WTC11 (cell line): ENCODE data around the gene HCST. TPM values are rescaled to one million over a fixed set of nuclear protein-coding genes. Genes with fewer than 3 reads are reported as not detected.

Source experiments
- ATAC-seq: fragments of 200-7000 bp; cut with Tn5 transposase; 2 replicates; pipeline ENCODE4 v1.10.0; 2021; ENCODE audit warnings: mild to moderate bottlenecking, moderate library complexity
- CTCF ChIA-PET: fragments of 300-600 bp; sonication (Branson Sonifier 250); formaldehyde crosslinking; loops from one replicate; lab custom pipeline; 2021; ENCODE audit warnings: antibody characterized with exemption; lab: Charles Lee
- POLR2A ChIA-PET: fragments of 350-600 bp; sonication (Branson Sonifier 250); formaldehyde crosslinking; loops from one replicate; lab custom pipeline; 2021; ENCODE audit warnings: antibody characterized with exemption; lab: Charles Lee
- DNase-seq: peaks from one replicate; pipeline ENCODE4 v3.0.0; 2021; ENCODE audit warnings: low spot score
- H3K27ac Mint-ChIP-seq: 2 replicates; pipeline ENCODE4 v1.8.0; 2021; ENCODE audit warnings: mixed read lengths
- H3K27me3 Mint-ChIP-seq: 2 replicates; pipeline ENCODE4 v1.8.0; 2021; ENCODE audit warnings: low read depth, mild to moderate bottlenecking, moderate library complexity, mixed read lengths
- H3K36me3 Mint-ChIP-seq: 2 replicates; pipeline ENCODE4 v1.8.0; 2021; ENCODE audit warnings: mixed read lengths
- H3K4me1 Mint-ChIP-seq: 2 replicates; pipeline ENCODE4 v1.8.0; 2022; ENCODE audit warnings: mixed read lengths
- H3K4me3 Mint-ChIP-seq: 2 replicates; pipeline ENCODE4 v1.8.0; 2021; ENCODE audit warnings: mild to moderate bottlenecking, moderate library complexity, mixed read lengths
- H3K9me3 Mint-ChIP-seq: 2 replicates; pipeline ENCODE4 v1.8.0; 2021; ENCODE audit warnings: mixed read lengths
- FOXJ3 ChIP-seq: sonication (generic); formaldehyde crosslinking; IDR thresholded peaks from 2 replicates; pipeline ENCODE4 v1.9.0; 2021; ENCODE audit warnings: missing genetic modification reagents, mild to moderate bottlenecking, borderline replicate concordance
- FOXK1 ChIP-seq: sonication (generic); formaldehyde crosslinking; IDR thresholded peaks from 2 replicates; pipeline ENCODE4 v1.8.0; 2022; ENCODE audit warnings: mild to moderate bottlenecking, moderate library complexity, missing genetic modification reagents
- FOXP1 ChIP-seq: sonication (generic); formaldehyde crosslinking; IDR thresholded peaks from 2 replicates; pipeline ENCODE4 v1.8.0; 2022; ENCODE audit warnings: missing genetic modification reagents, mild to moderate bottlenecking, moderate library complexity, borderline replicate concordance
- KAT7 ChIP-seq: sonication (generic); formaldehyde crosslinking; IDR thresholded peaks from 2 replicates; pipeline ENCODE4 v1.8.1; 2023; ENCODE audit warnings: missing genetic modification reagents, mild to moderate bottlenecking, borderline replicate concordance
- NFYB ChIP-seq: sonication (generic); formaldehyde crosslinking; conservative IDR thresholded peaks from 2 replicates; pipeline ENCODE4 v1.8.0; 2022; ENCODE audit warnings: low read depth, missing genetic modification reagents
- NR2C2 ChIP-seq: sonication (generic); formaldehyde crosslinking; IDR thresholded peaks from 2 replicates; pipeline ENCODE4 v1.8.0; 2022; ENCODE audit warnings: mild to moderate bottlenecking, missing genetic modification reagents
- OVOL2 ChIP-seq: fragments of 250-450 bp; sonication (Bioruptor Pico); IDR thresholded peaks from 2 replicates; pipeline ENCODE4 v1.9.0; 2021; ENCODE audit warnings: mild to moderate bottlenecking, borderline replicate concordance
- RELA ChIP-seq: sonication (generic); formaldehyde crosslinking; IDR thresholded peaks from 2 replicates; pipeline ENCODE4 v1.8.1; 2022; ENCODE audit warnings: missing genetic modification reagents, mild to moderate bottlenecking, borderline replicate concordance
- SMAD3 ChIP-seq: sonication (generic); formaldehyde crosslinking; IDR thresholded peaks from 2 replicates; pipeline ENCODE4 v1.8.0; 2022; ENCODE audit warnings: missing genetic modification reagents, mild to moderate bottlenecking, borderline replicate concordance
- ZNF219 ChIP-seq: sonication (generic); formaldehyde crosslinking; IDR thresholded peaks from 2 replicates; pipeline ENCODE4 v1.8.0; 2023; ENCODE audit warnings: missing genetic modification reagents, mild to moderate bottlenecking, borderline replicate concordance
- ZNF416 ChIP-seq: fragments of 250-450 bp; sonication (Bioruptor Pico); IDR thresholded peaks from 2 replicates; pipeline ENCODE4 v1.9.0; 2021; ENCODE audit warnings: mild to moderate bottlenecking, inconsistent platforms
- total RNA-seq: library from RNA; stranded (reverse); gene quantifications from 3 replicates; pipeline ENCODE4 v1.2.3, GENCODE V29; 2021
- TF ChIP-seq, protein P1 (sequence below): sonication (generic); formaldehyde crosslinking; IDR thresholded peaks from 2 replicates; pipeline ENCODE4 v1.8.0; 2022; ENCODE audit warnings: mild to moderate bottlenecking, missing genetic modification reagents
- TF ChIP-seq, protein P2 (sequence below): fragments of 250-450 bp; sonication (Bioruptor Pico); IDR thresholded peaks from 2 replicates; pipeline ENCODE4 v1.9.0; 2021; ENCODE audit warnings: mild to moderate bottlenecking, borderline replicate concordance
- TF ChIP-seq, protein P3 (sequence below): sonication (generic); formaldehyde crosslinking; conservative IDR thresholded peaks from 2 replicates; pipeline ENCODE4 v1.8.1; 2022; ENCODE audit warnings: mild to moderate bottlenecking, missing genetic modification reagents
- TF ChIP-seq, protein P4 (sequence below): sonication (generic); formaldehyde crosslinking; conservative IDR thresholded peaks from 2 replicates; pipeline ENCODE4 v1.8.1; 2023; ENCODE audit warnings: mild to moderate bottlenecking, low read depth, missing genetic modification reagents, moderate library complexity
- TF ChIP-seq, protein P5 (sequence below): fragments of 250-450 bp; sonication (Bioruptor Pico); IDR thresholded peaks from 2 replicates; pipeline ENCODE4 v1.9.0; 2021; ENCODE audit warnings: mild to moderate bottlenecking
- TF ChIP-seq, protein P6 (sequence below): sonication (generic); formaldehyde crosslinking; IDR thresholded peaks from 2 replicates; pipeline ENCODE4 v1.8.0; 2022; ENCODE audit warnings: mild to moderate bottlenecking, missing genetic modification reagents

The HCST gene
- total RNA-seq, 1 experiment from 2014 or later = 1.9 TPM

DNA sequence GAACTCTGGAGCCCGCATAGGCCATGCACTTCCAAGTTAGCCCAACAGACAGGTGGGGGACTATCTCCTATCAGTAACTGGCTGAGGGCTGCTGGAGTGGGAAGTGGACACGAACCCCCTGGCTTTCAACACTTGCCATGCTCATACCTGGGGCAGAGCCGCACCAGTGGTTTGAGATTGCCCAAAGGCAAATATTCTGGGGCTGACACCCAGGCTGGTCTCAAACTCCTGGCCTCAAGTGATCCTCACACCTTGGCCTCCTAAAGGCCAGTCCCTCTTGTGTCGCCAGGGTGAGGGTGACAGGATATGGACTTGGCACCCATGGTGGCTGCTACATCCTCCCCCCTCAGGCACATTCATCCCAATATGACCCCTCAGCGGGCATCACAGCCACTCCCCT is 15.1 kb upstream of the HCST start (continued):
- TF ChIP-seq SMAD3 (CRISPR knock-in tag) (no peak), FOXJ3 (no peak)
- TF ChIP-seq, protein P1, sequence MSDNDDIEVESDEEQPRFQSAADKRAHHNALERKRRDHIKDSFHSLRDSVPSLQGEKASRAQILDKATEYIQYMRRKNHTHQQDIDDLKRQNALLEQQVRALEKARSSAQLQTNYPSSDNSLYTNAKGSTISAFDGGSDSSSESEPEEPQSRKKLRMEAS (CRISPR knock-in tag) = no peak

DNA sequence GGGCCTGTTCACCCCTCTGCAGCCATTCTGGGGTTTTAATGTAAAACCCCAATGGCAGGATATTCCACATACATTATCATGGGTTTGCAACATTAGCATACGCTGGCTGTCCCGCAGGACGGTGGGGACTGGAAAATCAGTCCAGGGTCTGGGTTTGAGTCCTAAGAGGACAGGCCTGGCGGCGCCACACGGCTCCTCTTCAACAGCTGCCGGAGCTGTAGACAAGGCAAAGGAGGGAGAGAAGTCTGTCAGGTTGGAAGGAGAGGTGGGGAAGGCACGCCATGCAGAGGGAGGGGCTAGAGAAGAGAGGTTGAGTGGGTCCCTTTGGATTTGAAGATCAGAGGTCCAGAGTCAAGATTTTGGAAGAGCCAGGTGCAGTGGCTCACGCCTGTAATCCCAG is 13.9 kb upstream of the HCST start:
- DNase-seq (no peak), ATAC-seq (no peak)
- no peaks in the 10 kb centered on the region for H3K9me3 Mint-ChIP-seq
- CTCF ChIA-PET = interaction anchor here (1.0 kb wide), 1 partner anchor 9 kb away, joined by 3 read pairs; no protein-coding TSS in a partner anchor
- POLR2A ChIA-PET = no interaction called here
- H3K27ac Mint-ChIP-seq = no peak overlapping the region
- no peak overlapping the region for H3K4me3 Mint-ChIP-seq
- H3K27me3 Mint-ChIP-seq = no peaks in the 10 kb centered on the region
- TF ChIP-seq ZNF219 (CRISPR knock-in tag) (no peak), RELA (CRISPR knock-in tag) (no peak), KAT7 (CRISPR knock-in tag) (no peak), NFYB (CRISPR knock-in tag) (no peak), NR2C2 (CRISPR knock-in tag) (no peak), OVOL2 (CRISPR knock-in tag) (no peak), FOXP1 (CRISPR knock-in tag) (no peak), FOXK1 (CRISPR knock-in tag) (no peak), ZNF416 (no peak)
- TF ChIP-seq, protein P2, sequence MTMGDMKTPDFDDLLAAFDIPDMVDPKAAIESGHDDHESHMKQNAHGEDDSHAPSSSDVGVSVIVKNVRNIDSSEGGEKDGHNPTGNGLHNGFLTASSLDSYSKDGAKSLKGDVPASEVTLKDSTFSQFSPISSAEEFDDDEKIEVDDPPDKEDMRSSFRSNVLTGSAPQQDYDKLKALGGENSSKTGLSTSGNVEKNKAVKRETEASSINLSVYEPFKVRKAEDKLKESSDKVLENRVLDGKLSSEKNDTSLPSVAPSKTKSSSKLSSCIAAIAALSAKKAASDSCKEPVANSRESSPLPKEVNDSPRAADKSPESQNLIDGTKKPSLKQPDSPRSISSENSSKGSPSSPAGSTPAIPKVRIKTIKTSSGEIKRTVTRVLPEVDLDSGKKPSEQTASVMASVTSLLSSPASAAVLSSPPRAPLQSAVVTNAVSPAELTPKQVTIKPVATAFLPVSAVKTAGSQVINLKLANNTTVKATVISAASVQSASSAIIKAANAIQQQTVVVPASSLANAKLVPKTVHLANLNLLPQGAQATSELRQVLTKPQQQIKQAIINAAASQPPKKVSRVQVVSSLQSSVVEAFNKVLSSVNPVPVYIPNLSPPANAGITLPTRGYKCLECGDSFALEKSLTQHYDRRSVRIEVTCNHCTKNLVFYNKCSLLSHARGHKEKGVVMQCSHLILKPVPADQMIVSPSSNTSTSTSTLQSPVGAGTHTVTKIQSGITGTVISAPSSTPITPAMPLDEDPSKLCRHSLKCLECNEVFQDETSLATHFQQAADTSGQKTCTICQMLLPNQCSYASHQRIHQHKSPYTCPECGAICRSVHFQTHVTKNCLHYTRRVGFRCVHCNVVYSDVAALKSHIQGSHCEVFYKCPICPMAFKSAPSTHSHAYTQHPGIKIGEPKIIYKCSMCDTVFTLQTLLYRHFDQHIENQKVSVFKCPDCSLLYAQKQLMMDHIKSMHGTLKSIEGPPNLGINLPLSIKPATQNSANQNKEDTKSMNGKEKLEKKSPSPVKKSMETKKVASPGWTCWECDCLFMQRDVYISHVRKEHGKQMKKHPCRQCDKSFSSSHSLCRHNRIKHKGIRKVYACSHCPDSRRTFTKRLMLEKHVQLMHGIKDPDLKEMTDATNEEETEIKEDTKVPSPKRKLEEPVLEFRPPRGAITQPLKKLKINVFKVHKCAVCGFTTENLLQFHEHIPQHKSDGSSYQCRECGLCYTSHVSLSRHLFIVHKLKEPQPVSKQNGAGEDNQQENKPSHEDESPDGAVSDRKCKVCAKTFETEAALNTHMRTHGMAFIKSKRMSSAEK (CRISPR knock-in tag) = no peak
- TF ChIP-seq, protein P3, sequence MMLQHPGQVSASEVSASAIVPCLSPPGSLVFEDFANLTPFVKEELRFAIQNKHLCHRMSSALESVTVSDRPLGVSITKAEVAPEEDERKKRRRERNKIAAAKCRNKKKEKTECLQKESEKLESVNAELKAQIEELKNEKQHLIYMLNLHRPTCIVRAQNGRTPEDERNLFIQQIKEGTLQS (CRISPR knock-in tag) = no peak
- TF ChIP-seq, protein P4, sequence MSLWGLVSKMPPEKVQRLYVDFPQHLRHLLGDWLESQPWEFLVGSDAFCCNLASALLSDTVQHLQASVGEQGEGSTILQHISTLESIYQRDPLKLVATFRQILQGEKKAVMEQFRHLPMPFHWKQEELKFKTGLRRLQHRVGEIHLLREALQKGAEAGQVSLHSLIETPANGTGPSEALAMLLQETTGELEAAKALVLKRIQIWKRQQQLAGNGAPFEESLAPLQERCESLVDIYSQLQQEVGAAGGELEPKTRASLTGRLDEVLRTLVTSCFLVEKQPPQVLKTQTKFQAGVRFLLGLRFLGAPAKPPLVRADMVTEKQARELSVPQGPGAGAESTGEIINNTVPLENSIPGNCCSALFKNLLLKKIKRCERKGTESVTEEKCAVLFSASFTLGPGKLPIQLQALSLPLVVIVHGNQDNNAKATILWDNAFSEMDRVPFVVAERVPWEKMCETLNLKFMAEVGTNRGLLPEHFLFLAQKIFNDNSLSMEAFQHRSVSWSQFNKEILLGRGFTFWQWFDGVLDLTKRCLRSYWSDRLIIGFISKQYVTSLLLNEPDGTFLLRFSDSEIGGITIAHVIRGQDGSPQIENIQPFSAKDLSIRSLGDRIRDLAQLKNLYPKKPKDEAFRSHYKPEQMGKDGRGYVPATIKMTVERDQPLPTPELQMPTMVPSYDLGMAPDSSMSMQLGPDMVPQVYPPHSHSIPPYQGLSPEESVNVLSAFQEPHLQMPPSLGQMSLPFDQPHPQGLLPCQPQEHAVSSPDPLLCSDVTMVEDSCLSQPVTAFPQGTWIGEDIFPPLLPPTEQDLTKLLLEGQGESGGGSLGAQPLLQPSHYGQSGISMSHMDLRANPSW (CRISPR knock-in tag) = no peak
- TF ChIP-seq, protein P5, sequence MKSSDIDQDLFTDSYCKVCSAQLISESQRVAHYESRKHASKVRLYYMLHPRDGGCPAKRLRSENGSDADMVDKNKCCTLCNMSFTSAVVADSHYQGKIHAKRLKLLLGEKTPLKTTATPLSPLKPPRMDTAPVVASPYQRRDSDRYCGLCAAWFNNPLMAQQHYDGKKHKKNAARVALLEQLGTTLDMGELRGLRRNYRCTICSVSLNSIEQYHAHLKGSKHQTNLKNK (CRISPR knock-in tag) = no peak
- TF ChIP-seq, protein P6, sequence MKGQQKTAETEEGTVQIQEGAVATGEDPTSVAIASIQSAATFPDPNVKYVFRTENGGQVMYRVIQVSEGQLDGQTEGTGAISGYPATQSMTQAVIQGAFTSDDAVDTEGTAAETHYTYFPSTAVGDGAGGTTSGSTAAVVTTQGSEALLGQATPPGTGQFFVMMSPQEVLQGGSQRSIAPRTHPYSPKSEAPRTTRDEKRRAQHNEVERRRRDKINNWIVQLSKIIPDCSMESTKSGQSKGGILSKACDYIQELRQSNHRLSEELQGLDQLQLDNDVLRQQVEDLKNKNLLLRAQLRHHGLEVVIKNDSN (CRISPR knock-in tag) = no peak
- H3K4me1 Mint-ChIP-seq = no peaks in the 10 kb centered on the region
- peaks cover 48% of the 10 kb centered on the region for H3K36me3 Mint-ChIP-seq
